GM21529 (cell line): ENCODE data around the gene HSPBP1.

Experiments used
- ATAC-seq: cut with Tn5 transposase; IDR thresholded peaks from one replicate; pipeline ENCODE4 v1.9.1; 2021; ENCODE audit not compliant: unreplicated experiment

HSPBP1 gene

DNA sequence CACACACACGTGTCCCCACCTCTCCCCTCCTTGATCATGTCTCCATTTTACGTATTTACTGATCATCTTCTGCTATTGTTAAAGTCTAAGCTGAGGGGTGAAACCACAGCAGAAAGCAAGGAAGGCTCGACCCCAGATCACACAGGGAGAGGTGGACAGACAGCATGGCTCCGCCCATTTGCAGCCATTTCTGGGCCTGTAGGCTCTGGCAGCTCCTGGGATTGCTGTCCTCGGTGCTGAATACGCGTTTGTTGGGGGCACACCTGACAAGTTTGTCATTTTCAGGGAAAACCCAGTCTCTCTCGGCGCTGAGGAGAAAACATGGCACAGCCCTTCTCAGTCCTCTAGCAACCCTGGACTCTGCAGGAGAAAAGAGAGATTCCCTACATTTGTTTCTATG lies 59.4 kb downstream of the HSPBP1 start:
- ATAC-seq = no peak

DNA sequence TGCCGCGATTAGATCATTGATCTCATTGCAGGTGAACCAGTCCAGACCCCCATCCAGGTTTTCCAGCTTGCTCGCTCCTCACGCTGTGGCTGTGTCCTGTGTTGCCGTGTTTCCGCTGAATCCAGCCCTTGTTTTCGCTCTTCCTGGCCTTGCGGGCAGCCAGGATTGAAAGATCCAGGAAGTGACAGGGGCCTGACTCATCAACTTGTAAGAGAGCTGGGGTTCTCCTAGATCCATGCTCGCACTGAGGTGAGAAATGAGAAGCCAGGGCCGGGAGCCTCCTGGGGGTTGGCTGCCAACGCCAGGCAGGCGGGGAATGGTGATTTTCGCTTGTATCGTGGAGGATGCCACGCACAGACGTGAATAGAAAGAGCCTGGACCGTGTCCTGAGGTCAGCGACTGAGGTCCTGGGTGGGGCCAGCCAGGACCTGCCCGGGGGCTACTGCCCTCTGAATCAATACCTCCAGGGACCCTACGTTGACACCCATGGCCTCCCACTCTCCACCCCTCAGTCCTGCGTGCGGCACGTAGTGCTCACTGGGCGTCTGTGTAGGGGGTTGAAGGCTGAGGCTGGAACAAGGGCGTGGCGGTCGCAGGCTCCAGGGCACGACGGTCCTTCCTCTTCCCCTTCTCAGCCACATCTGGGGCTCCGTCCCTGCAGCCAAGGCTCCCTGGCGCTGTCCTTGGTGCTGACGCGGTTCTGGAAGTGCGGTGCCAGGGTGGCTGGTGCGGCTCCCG lies 63.3 kb downstream of the HSPBP1 start:
- ATAC-seq = no peak

DNA sequence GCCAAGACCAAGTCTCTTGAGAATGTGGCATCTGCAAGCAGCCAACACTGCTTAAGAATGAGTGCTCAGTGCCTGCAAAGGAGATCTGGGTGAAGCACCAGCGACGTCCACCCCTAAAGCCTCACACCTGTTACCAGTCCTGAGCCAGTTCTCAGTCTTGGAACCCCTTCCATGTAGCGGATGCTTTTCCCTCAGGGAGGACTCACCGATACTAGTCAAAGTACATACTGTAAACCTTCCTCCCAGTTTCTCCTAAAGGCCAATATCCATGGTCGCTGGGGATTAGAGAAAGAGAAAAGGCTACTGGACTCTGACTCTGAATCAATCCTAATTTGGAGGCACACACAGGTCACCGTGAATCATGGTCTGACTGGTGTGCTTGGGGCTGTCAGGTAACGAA lies 66.4 kb downstream of the HSPBP1 start:
- ATAC-seq = no peak

DNA sequence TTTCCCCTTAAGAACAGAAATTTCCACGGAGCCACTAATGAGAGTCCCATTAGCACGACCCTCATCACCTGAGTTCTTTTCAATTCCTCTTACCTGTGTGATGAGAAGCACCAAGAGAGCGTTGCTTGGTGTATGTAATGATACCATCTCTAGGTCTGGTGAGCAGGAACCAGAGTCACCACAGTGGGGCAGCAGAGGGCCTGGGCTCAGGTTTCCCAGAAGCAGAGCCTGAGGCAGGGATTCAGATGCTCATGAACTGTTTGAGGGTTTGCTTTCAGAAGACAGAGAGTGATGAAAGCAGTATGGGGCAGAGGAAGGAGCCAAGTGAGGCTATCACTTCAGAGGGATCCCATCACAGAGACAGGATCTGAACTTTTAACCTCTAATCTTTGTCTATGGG lies 67.5 kb downstream of the HSPBP1 start:
- ATAC-seq = no peak
